Endothelial cell of umbilical vein (primary cell): Measurements from ENCODE around the gene HDLBP.

Experiments
- EZH2 ChIP-seq: IDR thresholded peaks from 2 replicates; pipeline ENCODE4 v1.6.1; 2012; ENCODE audit warnings: borderline replicate concordance, low read depth, mild to moderate bottlenecking, moderate library complexity, low read length, inconsistent platforms; ENCODE audit not compliant: severe bottlenecking
- JUN ChIP-seq: IDR thresholded peaks from 2 replicates; pipeline ENCODE4 v1.6.1; 2011; ENCODE audit warnings: borderline replicate concordance, low read depth; ENCODE audit not compliant: insufficient read length, insufficient read depth
- POLR2A ChIP-seq: IDR thresholded peaks from 2 replicates; pipeline ENCODE4 v1.6.1; 2012; ENCODE audit warnings: low read depth, mild to moderate bottlenecking, control low read depth, low read length
- POLR2AphosphoS5 ChIP-seq: IDR thresholded peaks from 2 replicates; pipeline ENCODE4 v1.6.1; 2012; ENCODE audit warnings: low read depth, mild to moderate bottlenecking, control low read depth, low read length, moderate library complexity; ENCODE audit not compliant: insufficient read depth
- TF ChIP-seq, protein P1 (sequence below), 2 donors: IDR thresholded peaks; 1 replicate in 1 of 2; 2 replicates in 1 of 2; pipeline ENCODE4 v1.5.1; 2011; ENCODE audit warnings: low read length in 2 of 2, mild to moderate bottlenecking in 2 of 2, moderate library complexity in 2 of 2, control low read depth in 1 of 2, inconsistent platforms in 1 of 2, low read depth in 1 of 2; ENCODE audit not compliant: insufficient read depth in 1 of 2; ENCODE audit errors: extremely low read depth in 1 of 2
- TF ChIP-seq, protein P2 (sequence below): IDR thresholded peaks from 2 replicates; pipeline ENCODE4 v1.6.1; 2011; ENCODE audit not compliant: insufficient read depth, insufficient read length

DNA sequence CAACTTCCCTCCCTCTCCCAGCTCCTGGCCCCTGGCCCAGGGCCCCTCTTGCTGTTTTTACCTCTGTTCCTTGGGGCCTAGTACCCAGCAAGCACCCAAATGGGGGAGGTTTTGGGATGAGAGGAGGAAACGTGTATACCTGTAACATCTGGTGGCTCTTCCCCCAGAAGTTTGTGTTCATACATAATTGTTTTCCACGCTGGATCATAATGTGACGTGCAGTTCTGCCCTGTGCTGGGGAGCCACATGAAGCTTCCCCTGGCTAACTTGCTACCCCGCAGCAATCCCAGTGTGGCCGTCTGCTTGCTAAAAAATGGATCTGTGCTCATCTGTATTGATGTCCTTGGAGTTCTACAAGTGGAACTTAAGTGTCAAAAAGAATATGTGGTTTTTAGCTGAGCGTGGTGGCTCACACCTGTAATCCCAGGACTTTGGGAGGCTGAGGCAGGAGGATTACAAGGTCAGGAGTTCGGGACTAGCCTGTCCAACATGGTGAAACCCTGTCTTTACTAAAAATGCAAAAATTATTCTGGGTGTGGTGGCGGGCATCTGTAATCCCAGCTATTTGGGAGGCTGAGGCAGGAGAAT lies 90.5 kb downstream of the HDLBP start:
- TF ChIP-seq EZH2: no peak
- no peak for TF ChIP-seq POLR2A
- TF ChIP-seq POLR2AphosphoS5: no peak
- TF ChIP-seq, protein P1, sequence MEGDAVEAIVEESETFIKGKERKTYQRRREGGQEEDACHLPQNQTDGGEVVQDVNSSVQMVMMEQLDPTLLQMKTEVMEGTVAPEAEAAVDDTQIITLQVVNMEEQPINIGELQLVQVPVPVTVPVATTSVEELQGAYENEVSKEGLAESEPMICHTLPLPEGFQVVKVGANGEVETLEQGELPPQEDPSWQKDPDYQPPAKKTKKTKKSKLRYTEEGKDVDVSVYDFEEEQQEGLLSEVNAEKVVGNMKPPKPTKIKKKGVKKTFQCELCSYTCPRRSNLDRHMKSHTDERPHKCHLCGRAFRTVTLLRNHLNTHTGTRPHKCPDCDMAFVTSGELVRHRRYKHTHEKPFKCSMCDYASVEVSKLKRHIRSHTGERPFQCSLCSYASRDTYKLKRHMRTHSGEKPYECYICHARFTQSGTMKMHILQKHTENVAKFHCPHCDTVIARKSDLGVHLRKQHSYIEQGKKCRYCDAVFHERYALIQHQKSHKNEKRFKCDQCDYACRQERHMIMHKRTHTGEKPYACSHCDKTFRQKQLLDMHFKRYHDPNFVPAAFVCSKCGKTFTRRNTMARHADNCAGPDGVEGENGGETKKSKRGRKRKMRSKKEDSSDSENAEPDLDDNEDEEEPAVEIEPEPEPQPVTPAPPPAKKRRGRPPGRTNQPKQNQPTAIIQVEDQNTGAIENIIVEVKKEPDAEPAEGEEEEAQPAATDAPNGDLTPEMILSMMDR (IDR thresholded peaks at IDR 0.05; ENCODE audit: extremely low read depth in 1 of 2, insufficient read depth in 1 of 2, low read depth in 1 of 2, low read length in 2 of 2): no peak
- TF ChIP-seq, protein P2, sequence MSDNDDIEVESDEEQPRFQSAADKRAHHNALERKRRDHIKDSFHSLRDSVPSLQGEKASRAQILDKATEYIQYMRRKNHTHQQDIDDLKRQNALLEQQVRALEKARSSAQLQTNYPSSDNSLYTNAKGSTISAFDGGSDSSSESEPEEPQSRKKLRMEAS: no peak
- no peak for TF ChIP-seq JUN
